SU-DHL-6 (cell line): ENCODE measurements around the gene INPP5K.

ENCODE experiments used
- H2AFZ ChIP-seq: fragments of 200-600 bp; sonication (generic); 2 replicates; pipeline ENCODE4 v1.6.1; 2014; ENCODE audit warnings: low read depth, mild to moderate bottlenecking, moderate library complexity, mixed read lengths, antibody characterized with exemption, low read length; ENCODE audit not compliant: severe bottlenecking
- H3F3A ChIP-seq: fragments of 200-600 bp; shearing (Covaris generic); 2 replicates; pipeline ENCODE4 v1.6.0; 2016; ENCODE audit warnings: antibody characterized with exemption, mild to moderate bottlenecking; ENCODE audit not compliant: insufficient read depth
- H3K27ac ChIP-seq: fragments of 200-600 bp; sonication (generic); 2 replicates; pipeline ENCODE4 v1.5.1; 2016; ENCODE audit warnings: low read depth, mild to moderate bottlenecking, low read length, moderate library complexity, mixed read lengths
- H3K27me3 ChIP-seq: fragments of 200-600 bp; sonication (generic), shearing (Covaris generic); 2 replicates; pipeline ENCODE4 v1.6.0; 2014; ENCODE audit warnings: mild to moderate bottlenecking, low read length
- H3K36me3 ChIP-seq: fragments of 200-600 bp; sonication (generic); 2 replicates; pipeline ENCODE4 v1.6.1; 2014; ENCODE audit warnings: mild to moderate bottlenecking, low read length, mixed read lengths
- H3K4me2 ChIP-seq: fragments of 300-600, 200-600 bp; shearing (Covaris generic), sonication (generic); 2 replicates; pipeline ENCODE4 v1.6.0; 2014; ENCODE audit warnings: low read length, low read depth, mild to moderate bottlenecking; ENCODE audit not compliant: poor library complexity, severe bottlenecking
- H3K4me3 ChIP-seq: fragments of 200-600 bp; sonication (generic); 2 replicates; pipeline ENCODE4 v1.5.1; 2014; ENCODE audit warnings: antibody characterized with exemption, low read length, mild to moderate bottlenecking, mixed read lengths; ENCODE audit not compliant: insufficient read depth, poor library complexity, severe bottlenecking
- H3K79me2 ChIP-seq: fragments of 200-600 bp; sonication (generic); 2 replicates; pipeline ENCODE4 v1.6.1; 2014; ENCODE audit warnings: mild to moderate bottlenecking, low read length, moderate library complexity; ENCODE audit not compliant: insufficient read depth
- H3K9ac ChIP-seq: fragments of 200-600 bp; sonication (generic); 2 replicates; pipeline ENCODE4 v1.7.0; 2014; ENCODE audit warnings: mild to moderate bottlenecking, low read length
- H3K9me2 ChIP-seq: fragments of 200-600 bp; sonication (generic); replicated peaks from 2 replicates; pipeline ENCODE4 v1.6.1; 2014; ENCODE audit warnings: low read length; ENCODE audit not compliant: insufficient read depth
- H3K9me3 ChIP-seq: fragments of 200-600 bp; sonication (generic); 2 replicates; pipeline ENCODE4 v1.6.1; 2014; ENCODE audit warnings: low read length, mixed read lengths; ENCODE audit not compliant: insufficient read depth
- H4K20me1 ChIP-seq: fragments of 200-600 bp; sonication (generic); 2 replicates; pipeline ENCODE4 v1.6.1; 2014; ENCODE audit warnings: low read depth, mild to moderate bottlenecking, antibody characterized with exemption, low read length, moderate library complexity, mixed read lengths
- EZH2phosphoT487 ChIP-seq: fragments of 200-600 bp; sonication (generic), shearing (Covaris generic); conservative IDR thresholded peaks from 2 replicates; pipeline ENCODE4 v1.6.1; 2018; ENCODE audit warnings: mild to moderate bottlenecking, antibody characterized with exemption, low read length, moderate library complexity, mixed read lengths
- TF ChIP-seq, protein P1 (sequence below): fragments of 200-600 bp; sonication (generic); IDR thresholded peaks from one replicate; pipeline ENCODE4 v1.5.1; 2017; ENCODE audit warnings: antibody characterized with exemption, mild to moderate bottlenecking, low read length, moderate library complexity; ENCODE audit not compliant: insufficient read depth, poor library complexity, severe bottlenecking

The INPP5K gene

DNA sequence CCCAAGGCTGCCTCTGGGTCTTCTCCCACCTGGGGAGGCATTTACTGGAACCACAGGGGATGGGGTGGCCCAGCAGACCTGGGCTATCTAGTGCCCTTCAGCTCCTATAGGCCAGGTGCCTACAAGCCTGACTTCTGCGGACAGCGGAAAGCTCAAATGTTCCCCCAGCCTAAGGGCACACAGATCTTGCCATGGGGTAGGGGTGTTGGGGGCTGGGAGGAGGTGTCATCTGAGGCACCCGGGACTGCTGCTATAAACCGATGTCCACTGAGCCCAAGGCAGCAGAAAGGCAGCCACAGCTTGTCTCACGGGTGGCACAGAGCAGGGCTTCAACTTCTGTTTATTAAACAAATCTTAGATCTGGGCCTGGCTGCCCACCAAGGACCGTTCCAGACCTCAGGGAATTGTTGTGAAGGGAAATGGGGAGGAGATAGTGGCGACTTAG is 27.6 kb downstream of the INPP5K start:
- Histone ChIP-seq H3K4me2 (peak overlapping the region; percentile 78), H3K27me3 (no peaks in the 10 kb centered on the region), H3K9me2 (no peaks in the 10 kb centered on the region), H3F3A (peaks cover 39% of the 10 kb centered on the region), H3K36me3 (no peaks in the 10 kb centered on the region), H4K20me1 (no peaks in the 10 kb centered on the region), H3K27ac (peak overlapping the region; percentile 95), H3K4me3 (no peak overlapping the region), H3K79me2 (no peaks in the 10 kb centered on the region), H3K9me3 (no peaks in the 10 kb centered on the region), H3K9ac (peak overlapping the region; percentile 64; the same call in 1 of the 2 replicates), H2AFZ (no peak overlapping the region)
- no peak for TF ChIP-seq EZH2phosphoT487
- TF ChIP-seq, protein P1, sequence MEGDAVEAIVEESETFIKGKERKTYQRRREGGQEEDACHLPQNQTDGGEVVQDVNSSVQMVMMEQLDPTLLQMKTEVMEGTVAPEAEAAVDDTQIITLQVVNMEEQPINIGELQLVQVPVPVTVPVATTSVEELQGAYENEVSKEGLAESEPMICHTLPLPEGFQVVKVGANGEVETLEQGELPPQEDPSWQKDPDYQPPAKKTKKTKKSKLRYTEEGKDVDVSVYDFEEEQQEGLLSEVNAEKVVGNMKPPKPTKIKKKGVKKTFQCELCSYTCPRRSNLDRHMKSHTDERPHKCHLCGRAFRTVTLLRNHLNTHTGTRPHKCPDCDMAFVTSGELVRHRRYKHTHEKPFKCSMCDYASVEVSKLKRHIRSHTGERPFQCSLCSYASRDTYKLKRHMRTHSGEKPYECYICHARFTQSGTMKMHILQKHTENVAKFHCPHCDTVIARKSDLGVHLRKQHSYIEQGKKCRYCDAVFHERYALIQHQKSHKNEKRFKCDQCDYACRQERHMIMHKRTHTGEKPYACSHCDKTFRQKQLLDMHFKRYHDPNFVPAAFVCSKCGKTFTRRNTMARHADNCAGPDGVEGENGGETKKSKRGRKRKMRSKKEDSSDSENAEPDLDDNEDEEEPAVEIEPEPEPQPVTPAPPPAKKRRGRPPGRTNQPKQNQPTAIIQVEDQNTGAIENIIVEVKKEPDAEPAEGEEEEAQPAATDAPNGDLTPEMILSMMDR, result no peak

GRCh38 chr17:1487939-1488825 is 28.2 kb downstream of the INPP5K start:
- peak overlapping the region; percentile 64 for H3K9ac ChIP-seq
- no peaks in the 10 kb centered on the region for H3K9me3 ChIP-seq
- H3F3A ChIP-seq, result peaks cover 39% of the 10 kb centered on the region
- no peaks in the 10 kb centered on the region for H3K79me2 ChIP-seq
- H3K27ac ChIP-seq, result peak overlapping the region; percentile 95
- TF ChIP-seq, protein P1, result no peak
- no peak for TF ChIP-seq EZH2phosphoT487
- H3K27me3 ChIP-seq, result no peaks in the 10 kb centered on the region
- H2AFZ ChIP-seq, result peak overlapping the region; percentile 17
- H3K4me3 ChIP-seq, result peak overlapping the region; percentile 44
- H3K4me2 ChIP-seq, result peak overlapping the region; percentile 78
- no peaks in the 10 kb centered on the region for H3K36me3 ChIP-seq
- no peaks in the 10 kb centered on the region for H3K9me2 ChIP-seq
- H4K20me1 ChIP-seq, result no peaks in the 10 kb centered on the region

GRCh38 chr17:1486802-1487695 is 29.4 kb downstream of the INPP5K start:
- H3K79me2 ChIP-seq, result no peaks in the 10 kb centered on the region
- no peaks in the 10 kb centered on the region for H3K9me3 ChIP-seq
- TF ChIP-seq, protein P1, result no peak
- TF ChIP-seq EZH2phosphoT487, result no peak
- H3K27ac ChIP-seq, result peak overlapping the region; percentile 95
- H4K20me1 ChIP-seq, result no peaks in the 10 kb centered on the region
- no peaks in the 10 kb centered on the region for H3K36me3 ChIP-seq
- H3K9ac ChIP-seq, result peak overlapping the region; percentile 64
- H3K4me3 ChIP-seq, result no peak overlapping the region
- no peaks in the 10 kb centered on the region for H3K9me2 ChIP-seq
- no peaks in the 10 kb centered on the region for H3K27me3 ChIP-seq
- peak overlapping the region; percentile 75 for H2AFZ ChIP-seq
- H3K4me2 ChIP-seq, result peak overlapping the region; percentile 78
- H3F3A ChIP-seq, result peaks cover 39% of the 10 kb centered on the region
